GM19351 (cell line): ENCODE data around the gene SUCLA2.
"Not testable (repeated sequence)": the region's sequence is repeated elsewhere in the genome, so short reads cannot be mapped to it uniquely, and the experiment has no call there.

Source experiments
- ATAC-seq: cut with Tn5 transposase; IDR thresholded peaks from one replicate; pipeline ENCODE4 v1.9.1; 2021; ENCODE audit warnings: mild to moderate bottlenecking, moderate library complexity; ENCODE audit not compliant: unreplicated experiment

The SUCLA2 gene

DNA sequence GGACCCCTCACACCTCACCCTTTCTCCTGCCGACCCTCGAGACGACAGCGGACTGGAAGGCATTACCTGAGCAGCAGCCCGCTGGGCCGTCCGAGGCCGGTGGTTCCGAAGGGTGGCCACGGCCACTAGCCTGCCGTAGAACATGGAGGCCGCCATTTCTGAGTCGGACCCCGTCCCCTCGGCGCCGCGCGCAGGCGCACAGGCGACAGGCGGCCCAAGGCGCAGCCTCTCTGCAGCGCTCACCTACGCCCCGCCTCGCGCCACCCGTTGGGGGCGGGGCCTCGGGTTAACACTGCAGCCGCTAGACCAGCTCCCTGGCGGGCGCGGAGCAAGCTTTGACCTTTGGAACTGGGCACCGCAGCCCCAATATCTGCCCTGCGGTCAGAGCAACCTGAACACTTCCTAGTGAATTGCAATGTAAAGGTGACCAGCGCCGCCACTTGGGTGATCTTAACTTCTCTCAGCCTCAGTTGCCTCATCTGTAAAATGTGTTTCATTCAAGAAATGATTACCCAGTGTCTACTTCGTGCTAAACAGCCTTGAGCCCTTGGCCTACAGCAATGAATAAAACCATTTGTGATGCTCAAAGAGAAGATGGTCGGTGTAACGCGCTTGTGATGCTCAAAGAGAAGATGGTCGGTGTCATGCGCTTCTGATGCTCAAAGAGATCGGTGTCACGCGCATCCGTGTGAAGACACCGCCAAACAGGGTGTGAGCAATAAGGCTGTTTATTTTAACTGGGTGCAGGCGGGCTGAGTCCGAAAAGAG is at the start of gene SUCLA2:
Gene SUCLA2 (minus strand): TSS at position 160 of the 768 bp plus-strand sequence. CDS start 4 bp downstream, at position 156.
- ATAC-seq, result peak; percentile 99

DNA sequence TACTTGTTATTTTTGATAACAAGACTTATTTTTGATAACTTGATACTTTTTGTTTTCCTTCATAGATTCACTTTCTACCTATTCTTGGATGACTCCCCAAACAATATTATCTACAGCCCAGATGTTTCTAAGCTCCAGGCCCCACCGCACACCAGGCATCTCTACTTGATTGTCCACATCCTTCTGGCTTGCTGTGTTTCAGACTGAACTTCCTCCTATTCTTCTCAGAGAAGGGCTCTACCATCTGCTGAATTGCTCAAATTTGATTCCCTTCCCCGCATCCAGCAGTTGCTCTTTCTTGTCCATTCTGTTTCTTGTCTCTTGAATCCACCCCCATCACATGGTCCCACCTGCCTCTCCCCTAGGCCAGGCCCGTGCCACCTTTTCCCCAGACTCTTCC is 49.5 kb upstream of the SUCLA2 start:
- no peak for ATAC-seq

DNA sequence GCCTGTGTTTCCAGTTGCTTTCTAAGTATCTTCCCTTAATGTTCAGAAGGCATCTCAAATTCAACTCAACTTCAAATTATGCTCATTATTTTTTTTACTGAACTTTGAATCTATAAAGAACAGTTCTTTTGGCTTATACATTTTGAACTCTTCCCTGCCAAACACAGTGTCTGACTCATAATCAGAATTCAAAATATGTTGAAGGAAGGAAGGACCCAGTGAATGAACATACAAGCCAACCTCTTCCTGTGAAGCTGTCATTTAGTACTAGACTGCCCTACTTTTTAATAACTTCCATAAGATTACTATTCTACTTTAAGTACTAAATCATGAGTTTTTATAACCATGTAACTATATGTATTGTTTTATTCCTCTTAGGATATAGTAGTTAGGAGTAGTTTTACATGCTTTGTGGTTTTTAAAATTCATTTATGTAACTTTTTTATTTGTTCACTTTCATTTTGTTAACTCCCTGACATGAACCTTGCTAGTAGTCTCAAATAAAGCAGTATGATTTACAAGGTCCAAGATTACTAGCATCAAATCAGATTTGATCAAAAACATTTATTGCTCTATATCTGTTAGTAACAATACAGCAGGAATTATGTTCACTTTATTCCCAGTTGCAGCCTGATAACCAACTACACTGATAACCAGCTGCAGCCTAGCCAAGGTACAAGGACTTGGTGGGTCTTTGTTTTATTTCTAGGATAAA is 42.9 kb upstream of the SUCLA2 start:
- no peak for ATAC-seq

DNA sequence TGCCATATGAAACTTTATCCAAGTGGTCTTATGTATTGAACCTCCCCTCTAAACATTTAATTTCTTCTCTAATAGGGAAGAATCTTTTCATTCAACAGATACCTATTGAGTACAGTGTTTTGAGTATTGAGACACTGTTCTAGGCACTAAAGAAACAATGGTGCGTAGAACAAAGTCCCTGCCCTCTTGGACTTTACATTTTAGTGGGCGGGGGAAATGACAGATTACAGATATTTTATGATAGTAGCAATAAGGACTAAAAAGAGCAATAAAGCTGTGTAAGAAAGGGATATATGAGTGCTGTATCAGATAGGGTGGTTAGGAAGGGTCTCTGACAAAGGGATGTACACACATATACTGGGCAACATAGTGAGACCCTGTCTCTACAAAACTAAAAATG is 41.8 kb upstream of the SUCLA2 start:
- ATAC-seq, result no peak

DNA sequence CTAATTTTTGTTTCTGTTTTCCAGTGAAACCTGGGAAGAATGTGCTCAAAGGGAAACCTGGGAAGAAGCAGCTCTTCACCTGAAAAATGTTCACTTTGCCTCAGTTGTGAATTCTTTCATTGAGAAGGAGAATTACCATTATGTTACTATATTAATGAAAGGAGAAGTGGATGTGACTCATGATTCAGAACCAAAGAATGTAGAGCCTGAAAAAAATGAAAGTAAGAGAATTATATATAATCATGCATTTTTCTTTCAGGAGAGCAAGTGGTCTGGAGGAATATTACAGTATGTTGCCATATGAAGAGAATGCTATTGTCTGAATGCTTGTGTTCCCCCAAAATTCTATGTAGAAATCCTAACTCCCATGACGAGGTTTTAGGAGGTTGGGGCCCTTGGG is 39.8 kb upstream of the SUCLA2 start:
- no peak for ATAC-seq

DNA sequence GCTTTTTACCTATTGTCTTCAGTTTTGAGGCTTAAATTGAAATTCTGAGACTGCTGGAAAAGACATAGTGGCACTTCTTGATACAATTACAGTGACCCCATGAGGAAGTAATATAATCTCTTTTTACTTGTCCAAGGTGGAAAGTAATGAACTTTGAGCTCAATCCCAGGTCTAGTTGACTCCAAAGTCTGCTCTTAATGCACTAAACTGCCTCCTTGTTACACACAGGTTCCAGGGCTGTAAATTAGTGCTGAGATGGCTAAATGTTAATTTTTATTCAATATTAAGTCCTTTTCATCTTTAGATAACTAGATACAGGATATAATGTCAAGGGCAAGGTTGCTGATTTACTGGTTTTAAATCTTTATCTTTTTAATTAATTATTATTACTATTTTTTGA is 39.0 kb upstream of the SUCLA2 start:
- ATAC-seq, result no peak

DNA sequence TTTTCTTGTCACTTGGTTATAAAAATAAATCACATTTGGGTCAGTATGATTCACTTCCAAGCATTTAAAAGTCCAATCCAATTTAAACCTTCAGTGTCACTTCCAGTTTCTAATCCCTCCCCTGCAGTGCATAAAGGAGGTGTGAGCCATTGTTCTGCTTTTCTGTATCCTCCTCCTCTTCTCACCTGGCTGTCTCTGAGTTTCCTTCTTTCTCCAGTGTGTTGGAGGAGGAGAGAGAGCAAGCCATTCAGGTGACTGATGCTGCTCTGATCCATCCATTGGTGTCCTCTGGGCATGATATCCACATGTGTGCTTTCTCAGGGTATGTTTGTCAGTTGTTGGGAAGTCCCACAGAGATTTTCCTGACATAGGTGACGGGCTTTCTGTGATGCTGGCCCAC is 37.7 kb upstream of the SUCLA2 start:
- no peak for ATAC-seq

DNA sequence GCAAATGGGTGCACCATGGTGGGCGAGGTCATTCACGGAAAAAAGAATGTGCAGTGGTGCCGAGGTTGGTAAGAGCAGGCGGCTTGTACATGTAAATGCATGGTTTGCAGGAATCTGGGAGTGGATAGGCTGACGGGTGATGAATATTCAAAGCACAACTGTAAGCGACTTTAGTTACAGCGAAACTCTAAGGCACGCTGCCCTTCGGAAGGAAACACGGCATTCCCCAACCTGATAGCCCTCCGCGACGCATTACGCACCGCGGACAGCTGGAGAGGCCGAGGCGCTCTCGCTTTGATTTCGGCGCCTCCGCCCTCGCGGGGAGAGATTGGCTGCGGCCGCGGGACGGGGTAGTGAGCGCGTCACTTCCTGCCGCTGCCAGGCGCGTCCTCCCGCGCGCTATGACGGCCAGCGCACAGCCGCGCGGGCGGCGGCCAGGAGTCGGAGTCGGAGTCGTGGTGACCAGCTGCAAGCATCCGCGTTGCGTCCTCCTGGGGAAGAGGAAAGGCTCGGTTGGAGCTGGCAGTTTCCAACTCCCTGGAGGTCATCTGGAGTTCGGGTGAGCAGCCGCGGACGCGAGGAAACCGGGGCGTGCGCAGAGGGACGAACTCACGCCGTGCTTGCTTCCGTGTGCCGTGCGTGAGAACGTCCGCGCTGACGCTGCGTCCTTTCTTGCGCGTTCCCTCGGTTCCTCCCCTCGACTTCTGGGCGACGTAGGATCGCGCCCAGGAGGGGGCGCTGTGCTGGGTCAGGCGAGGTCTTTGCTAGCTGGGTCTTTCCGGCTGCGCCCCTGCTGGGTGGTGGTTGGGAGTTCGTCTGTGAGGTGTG is 36.5 kb upstream of the SUCLA2 start, which contains the start of gene NUDT15:
Gene NUDT15 (plus strand): TSS at position 381 of the 828 bp plus-strand sequence. CDS start 21 bp downstream, at position 402.
- peak; percentile 90 for ATAC-seq

DNA sequence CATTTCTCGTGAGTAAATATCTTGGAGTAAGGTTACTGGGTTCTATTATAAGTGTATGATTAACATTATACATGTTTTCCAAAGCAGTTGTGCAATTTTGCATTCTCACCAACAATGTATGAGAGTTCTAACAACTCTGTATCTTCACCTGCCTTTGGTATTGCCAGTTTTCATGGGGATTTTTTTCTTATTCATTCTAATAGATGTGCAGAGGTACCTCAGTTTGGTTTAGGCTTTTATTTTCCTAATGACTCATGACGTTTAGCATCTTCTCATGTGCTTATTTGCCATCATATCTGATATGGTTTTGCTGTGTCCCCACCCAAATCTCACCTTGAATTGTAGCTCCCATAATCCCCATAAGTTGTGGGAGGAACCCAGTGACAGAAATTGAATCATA is 28.8 kb upstream of the SUCLA2 start:
- no peak for ATAC-seq

DNA sequence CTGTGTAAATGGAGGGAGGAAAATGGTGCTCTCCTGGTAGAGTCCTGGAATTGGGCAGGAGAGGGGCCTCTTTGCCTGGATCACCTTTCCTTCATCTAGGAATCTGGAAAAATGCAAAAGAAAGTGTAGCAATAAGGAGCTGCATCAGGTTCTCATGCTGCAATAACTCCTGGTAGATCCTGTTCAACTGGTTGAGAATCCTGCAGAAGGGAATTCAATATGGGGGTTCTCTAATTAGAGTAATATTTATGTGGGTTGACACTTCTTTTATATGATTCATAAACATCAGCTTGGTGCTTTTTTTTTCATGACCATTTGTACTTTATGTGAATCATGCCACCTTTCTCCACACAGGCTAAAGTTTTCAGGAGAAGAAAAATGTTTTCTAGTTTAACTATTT is 27.0 kb upstream of the SUCLA2 start:
- ATAC-seq, result no peak

DNA sequence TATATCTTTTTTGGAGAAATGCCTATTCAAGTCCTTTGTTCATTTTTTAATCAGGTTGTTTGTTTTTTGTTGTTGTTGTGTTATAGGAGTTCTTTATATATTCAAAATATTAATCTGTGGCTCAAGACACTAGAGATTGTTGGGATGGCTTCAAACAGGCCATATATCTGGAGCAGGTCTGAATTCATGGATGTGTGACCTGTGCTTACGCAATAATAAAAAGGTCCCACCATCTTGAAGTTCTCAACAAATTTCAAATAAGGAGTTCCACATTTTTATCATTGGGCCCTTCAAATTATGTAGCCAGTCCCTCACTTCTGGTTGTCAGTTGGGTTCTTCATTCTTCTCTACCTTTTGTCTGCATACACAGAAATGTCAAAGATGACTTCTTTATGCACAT is 18.7 kb upstream of the SUCLA2 start:
- no peak for ATAC-seq

DNA sequence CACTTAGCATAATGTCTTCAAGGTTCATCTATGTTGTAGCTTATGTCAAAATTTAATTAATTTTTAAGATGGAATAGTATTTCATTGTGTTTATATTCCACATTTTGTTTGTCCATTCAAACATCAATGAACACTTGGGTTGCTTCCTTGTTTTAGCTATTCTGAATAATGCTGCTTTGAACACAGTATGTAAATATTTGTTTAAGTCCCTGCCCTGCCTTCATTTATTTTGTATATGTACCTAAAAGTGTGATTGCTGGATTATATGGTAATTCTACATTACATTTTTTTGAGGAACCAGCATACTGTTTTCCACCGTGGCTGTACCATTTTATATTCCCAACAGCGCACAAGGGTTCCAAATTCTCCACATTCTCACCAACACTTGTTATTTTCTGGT is 17.6 kb upstream of the SUCLA2 start:
- ATAC-seq, result no peak

DNA sequence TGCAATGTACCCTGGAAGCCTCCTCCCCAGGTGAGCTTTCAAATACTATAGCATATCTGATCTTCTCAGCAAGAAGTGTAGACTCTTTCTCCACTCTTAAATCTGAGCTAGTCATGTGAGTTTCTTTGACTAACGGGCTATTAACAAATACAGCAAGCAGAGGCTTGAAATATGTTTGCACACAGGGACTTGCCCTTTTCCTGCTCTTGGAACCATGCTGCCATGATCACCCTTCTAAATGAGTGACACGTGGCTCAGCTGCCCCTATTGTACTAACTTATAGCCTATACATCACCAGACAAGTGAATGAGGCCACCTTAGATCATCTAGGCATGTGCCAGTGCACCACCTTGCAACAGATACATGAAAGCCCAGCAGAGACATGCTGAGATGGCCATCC is 13.3 kb upstream of the SUCLA2 start:
- ATAC-seq, result no peak

DNA sequence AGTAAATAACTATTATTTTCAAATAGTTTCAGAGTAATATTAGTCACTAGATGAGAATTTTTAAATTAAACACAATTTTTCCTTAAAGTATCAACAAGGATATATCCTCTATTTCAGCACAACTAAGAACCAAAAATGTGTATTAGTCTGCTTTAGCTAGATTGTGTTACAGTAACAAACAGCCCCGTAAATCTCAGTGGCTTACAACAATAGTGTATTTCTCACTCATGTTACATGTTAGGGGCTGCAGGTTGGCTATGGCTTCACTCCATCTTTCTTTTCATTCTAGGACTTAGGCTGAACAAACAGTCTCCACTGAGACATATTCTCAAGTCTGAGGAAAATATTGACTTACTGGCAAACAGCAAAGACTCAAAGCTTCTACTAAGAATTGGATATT is 11.6 kb upstream of the SUCLA2 start:
- ATAC-seq, result no peak

DNA sequence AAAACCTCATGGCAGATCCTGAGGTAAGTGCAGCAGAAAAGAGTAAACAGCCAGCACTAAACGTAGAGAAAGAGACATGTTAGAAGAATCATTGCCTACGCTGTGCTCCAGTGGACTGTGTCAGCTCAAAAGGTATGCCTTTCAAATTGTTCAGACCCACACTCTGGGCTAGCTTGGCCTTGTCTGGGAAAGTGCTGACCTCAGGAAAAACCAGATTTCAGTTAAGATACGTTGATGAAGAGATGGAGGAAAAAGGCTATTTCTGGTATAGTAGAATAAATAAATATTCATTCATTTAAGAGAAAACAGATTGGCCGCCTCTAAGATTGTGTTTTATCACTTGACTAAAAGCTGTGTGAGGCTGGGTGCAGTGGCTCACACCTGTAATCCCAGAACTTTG is 9.6 kb upstream of the SUCLA2 start:
- no peak for ATAC-seq

DNA sequence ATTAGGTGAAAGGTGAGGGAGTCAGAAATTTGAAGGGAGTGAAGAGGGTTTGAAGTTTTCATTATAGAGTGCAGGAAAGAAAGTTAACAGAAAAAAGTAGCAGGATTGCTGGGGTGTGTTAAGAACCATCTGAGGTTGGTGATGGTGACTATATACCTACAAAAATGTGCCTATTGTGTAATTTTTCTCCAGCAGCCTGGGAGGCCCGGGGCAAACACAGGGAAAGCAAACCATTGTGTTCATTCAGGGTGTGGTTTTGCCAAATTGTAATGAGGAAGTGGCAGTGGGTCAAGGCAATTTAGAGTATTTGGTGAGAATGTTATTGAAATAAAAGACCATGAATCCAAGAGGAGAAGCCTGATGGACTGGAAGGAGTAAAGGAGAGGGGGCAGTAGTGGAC is 8.2 kb upstream of the SUCLA2 start:
- no peak for ATAC-seq

DNA sequence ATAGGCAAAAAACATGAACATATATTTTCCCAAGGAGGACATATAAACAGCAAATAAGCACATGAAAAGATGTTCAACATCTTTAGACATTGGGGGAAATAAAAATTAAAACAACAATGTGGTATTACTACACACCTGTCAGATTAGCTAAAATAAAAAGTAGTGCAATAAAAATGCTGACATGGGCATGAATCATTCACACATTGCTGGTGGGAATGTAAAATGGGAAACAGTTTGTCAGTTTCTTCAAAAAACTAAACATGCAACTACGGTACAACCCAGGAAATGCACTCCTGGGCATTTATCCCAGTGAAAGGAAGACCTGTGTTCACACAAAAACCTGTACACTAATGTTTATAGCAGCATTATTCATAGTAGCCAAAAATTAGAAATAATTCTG is 5.3 kb upstream of the SUCLA2 start:
- ATAC-seq, result no peak

DNA sequence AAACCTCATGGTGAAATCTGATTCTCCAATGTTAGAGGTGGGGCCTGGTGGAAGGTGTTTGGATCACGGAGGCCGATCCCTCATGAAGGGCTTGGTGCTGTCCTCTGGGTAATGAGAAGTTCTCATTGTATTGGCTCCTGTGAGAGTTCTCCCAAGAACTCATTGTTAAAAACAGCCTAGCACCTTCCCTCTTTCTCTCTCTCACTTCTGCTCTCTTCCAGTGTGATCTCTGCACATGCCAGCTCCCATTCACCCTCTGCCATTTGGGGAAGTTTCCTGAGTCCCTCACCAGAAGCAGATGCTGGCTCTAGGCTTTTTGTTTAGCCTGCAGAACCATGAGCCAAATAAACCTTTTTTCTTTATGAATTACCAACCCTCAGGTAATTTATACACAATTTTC is 3.1 kb upstream of the SUCLA2 start:
- ATAC-seq, result no peak

DNA sequence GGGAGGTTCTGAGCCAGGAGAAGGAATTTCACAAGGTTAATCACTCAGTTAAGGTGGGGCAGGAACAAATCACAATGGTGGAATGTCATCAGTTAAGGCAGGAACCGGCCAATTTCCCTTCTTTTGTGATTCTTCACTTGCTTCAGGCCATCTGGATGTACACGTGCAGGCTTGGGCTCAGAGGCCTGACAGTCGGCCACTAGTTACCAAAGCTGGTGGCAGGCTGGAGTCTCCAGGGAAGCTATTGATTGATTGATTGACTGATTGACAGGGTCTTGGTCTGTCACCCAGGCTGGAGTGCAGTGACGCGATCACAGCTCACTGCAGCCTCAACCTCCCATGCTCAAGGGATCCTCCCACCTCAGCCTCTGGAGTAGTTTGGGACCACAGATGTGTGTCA is 926 bp upstream of the SUCLA2 start:
- ATAC-seq, result not testable (repeated sequence)

DNA sequence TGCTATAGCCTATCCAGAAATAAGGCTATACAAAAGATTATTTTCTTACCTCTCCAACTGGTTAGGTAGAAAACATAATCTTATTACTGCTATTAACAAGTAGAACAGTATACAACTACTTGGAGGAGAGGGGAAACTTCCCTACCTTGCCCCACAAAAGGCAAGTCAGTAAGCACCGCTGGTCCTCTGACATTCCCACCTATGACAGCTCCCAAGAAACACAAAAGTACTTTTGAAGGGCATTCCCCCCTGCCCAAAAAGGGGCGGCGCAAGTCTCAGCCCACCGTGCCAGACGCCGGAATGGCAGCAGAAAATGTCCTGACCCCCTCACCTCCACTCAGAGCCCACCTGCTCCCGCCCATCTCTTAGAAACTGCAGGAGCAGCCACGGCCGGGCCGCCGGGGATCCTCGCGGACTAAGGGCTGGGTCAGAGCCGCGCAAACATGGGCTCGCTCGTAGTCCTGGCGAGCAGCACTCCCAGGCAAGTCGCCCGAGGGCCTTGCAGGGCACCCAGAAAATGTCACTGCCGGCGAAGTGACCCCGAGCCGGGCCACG is 437 bp downstream of the SUCLA2 start:
- peak; percentile 39 for ATAC-seq

DNA sequence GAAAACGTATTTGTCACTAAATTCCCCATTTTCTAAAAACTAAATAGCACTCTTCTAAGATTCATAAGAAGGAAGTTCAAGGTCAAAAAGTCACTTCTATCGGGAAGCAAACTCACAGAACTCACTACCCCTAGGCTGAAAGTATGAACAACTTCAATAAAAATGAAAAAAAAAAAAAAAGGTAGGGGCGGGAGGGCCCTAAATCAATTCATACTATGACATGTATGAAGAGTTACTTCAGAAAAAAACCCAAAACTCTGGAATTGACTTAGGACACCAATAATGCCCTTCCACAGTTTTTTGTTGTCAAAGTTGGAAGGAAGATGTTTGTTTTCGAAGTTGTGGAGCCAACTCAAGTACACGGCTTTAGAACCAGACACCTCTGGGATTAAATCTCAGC is 1.1 kb downstream of the SUCLA2 start:
- ATAC-seq, result no peak
